ENCODE measurements around the gene ENOX1. TPM values are rescaled to one million over a fixed set of nuclear protein-coding genes. Genes with fewer than 3 reads are reported as not detected.

Gene ENOX1
- total RNA-seq, 1 experiment from 2014 or later = 0.35 TPM

GRCh38 chr13:43653395-43653794 lies 133.4 kb downstream of the ENOX1 start:
- TF ChIP-seq EZH2 (IDR thresholded peaks at IDR 0.05; ENCODE audit: low read depth) = no peak
- TF ChIP-seq CTCF (conservative IDR thresholded peaks at IDR 0.05) = no peak
- intact Hi-C loops (cut with micrococcal nuclease; ENCODE audit: unreplicated experiment) = no loop called here
- H3K9me3 ChIP-seq (ENCODE audit: insufficient read depth, low read depth) = no peaks in the 10 kb centered on the region
- H3F3A ChIP-seq (ENCODE audit: insufficient read depth, low read depth) = no peaks in the 10 kb centered on the region
- ChIA-PET CTCF (no interaction called here), POLR2A (ENCODE audit: unreplicated experiment) (no interaction called here)
- H3K4me1 ChIP-seq (replicated peaks; ENCODE audit: insufficient read depth) = no peaks in the 10 kb centered on the region
- no peak for DNase-seq
- H3K27ac ChIP-seq = no peak overlapping the region
- no peak overlapping the region for H2AFZ ChIP-seq
- H3K79me2 ChIP-seq (ENCODE audit: low read depth) = no peaks in the 10 kb centered on the region
- no peak overlapping the region for H3K4me2 ChIP-seq
- no peaks in the 10 kb centered on the region for H3K9me2 ChIP-seq (ENCODE audit: insufficient read depth)
- no peaks in the 10 kb centered on the region for H4K20me1 ChIP-seq (ENCODE audit: insufficient read depth)
- no peak overlapping the region for H3K4me3 ChIP-seq
- BruUV-seq (replicated peaks) = no TSS peak
- H3K36me3 ChIP-seq (ENCODE audit: low read depth) = no peaks in the 10 kb centered on the region
- H3K27me3 ChIP-seq (ENCODE audit: insufficient read depth, low read depth) = no peaks in the 10 kb centered on the region

GRCh38 chr13:43652760-43653159 lies 134.0 kb downstream of the ENOX1 start:
- H3K79me2 ChIP-seq (ENCODE audit: low read depth) = no peaks in the 10 kb centered on the region
- no peaks in the 10 kb centered on the region for H3K4me1 ChIP-seq (replicated peaks; ENCODE audit: insufficient read depth)
- no peaks in the 10 kb centered on the region for H4K20me1 ChIP-seq (ENCODE audit: insufficient read depth)
- no peak overlapping the region for H3K4me2 ChIP-seq
- H3K27me3 ChIP-seq (ENCODE audit: insufficient read depth, low read depth) = no peaks in the 10 kb centered on the region
- H2AFZ ChIP-seq = no peak overlapping the region
- H3K27ac ChIP-seq = no peak overlapping the region
- CTCF ChIA-PET = no interaction called here
- no TSS peak for BruUV-seq (replicated peaks)
- no peaks in the 10 kb centered on the region for H3K9me2 ChIP-seq (ENCODE audit: insufficient read depth)
- POLR2A ChIA-PET (ENCODE audit: unreplicated experiment) = no interaction called here
- intact Hi-C loops (cut with micrococcal nuclease; ENCODE audit: unreplicated experiment) = no loop called here
- no peaks in the 10 kb centered on the region for H3K36me3 ChIP-seq (ENCODE audit: low read depth)
- no peak for TF ChIP-seq CTCF (conservative IDR thresholded peaks at IDR 0.05)
- no peak for TF ChIP-seq EZH2 (IDR thresholded peaks at IDR 0.05; ENCODE audit: low read depth)
- no peaks in the 10 kb centered on the region for H3F3A ChIP-seq (ENCODE audit: insufficient read depth, low read depth)
- DNase-seq = no peak
- H3K9me3 ChIP-seq (ENCODE audit: insufficient read depth, low read depth) = no peaks in the 10 kb centered on the region
- H3K4me3 ChIP-seq = no peak overlapping the region

- Histone ChIP-seq H2AFZ (no peak overlapping the region), H3K4me3 (no peak overlapping the region), H3K4me2 (no peak overlapping the region), H3K9me3 (ENCODE audit: insufficient read depth, low read depth) (no peaks in the 10 kb centered on the region), H3K79me2 (ENCODE audit: low read depth) (no peaks in the 10 kb centered on the region), H3K36me3 (ENCODE audit: low read depth) (no peaks in the 10 kb centered on the region), H3K27me3 (ENCODE audit: insufficient read depth, low read depth) (no peaks in the 10 kb centered on the region), H3K27ac (no peak overlapping the region), H4K20me1 (ENCODE audit: insufficient read depth) (no peaks in the 10 kb centered on the region), H3K4me1 (replicated peaks; ENCODE audit: insufficient read depth) (no peaks in the 10 kb centered on the region), H3K9me2 (ENCODE audit: insufficient read depth) (no peaks in the 10 kb centered on the region), H3F3A (ENCODE audit: insufficient read depth, low read depth) (no peaks in the 10 kb centered on the region)
- no peak for TF ChIP-seq CTCF (conservative IDR thresholded peaks at IDR 0.05)
- no peak for TF ChIP-seq EZH2 (IDR thresholded peaks at IDR 0.05; ENCODE audit: low read depth)
- no peak for DNase-seq
- no TSS peak for BruUV-seq (replicated peaks)
- ChIA-PET POLR2A (ENCODE audit: unreplicated experiment) (no interaction called here), CTCF (interaction anchor here (0.6 kb wide), 1 partner anchor 538 kb away, joined by 3 read pairs; no protein-coding TSS in a partner anchor)
- intact Hi-C loops (cut with micrococcal nuclease; ENCODE audit: unreplicated experiment) = no loop called here
Observed at GRCh38 chr13:43650882-43651281, 135.9 kb downstream of the ENOX1 start.
